Measurements from ENCODE around the gene HBB. TPM values are rescaled to one million over a fixed set of nuclear protein-coding genes. Genes with fewer than 3 reads are reported as not detected.

The HBB gene
- total RNA-seq, 2 donors from 2014 or later = not detected

- WGBS, 2 experiments (ENCODE audit: insufficient coverage in 1 of 2, insufficient read length in 1 of 2) = 83 to 97% methylated on average over 1 to 2 of the region's 2 CpGs
- Mint-ChIP-seq H3K36me3 (ENCODE audit: low read depth) (no peaks in the 10 kb centered on the region), H3K27ac (no peak within 1 kb of the TSS), H3K4me3 (no peak within 1 kb of the TSS), H3K27me3 (ENCODE audit: insufficient read depth) (peaks cover 1% of the 10 kb centered on the region), H3K9me3 (no peaks in the 10 kb centered on the region), H3K4me1 (no peaks in the 10 kb centered on the region)
- Histone ChIP-seq H3K27ac (ENCODE audit: low read depth, low read length) (no peak within 1 kb of the TSS), H3K27me3 (ENCODE audit: control insufficient read depth, insufficient read depth, low read length, poor library complexity, severe bottlenecking) (no peaks in the 10 kb centered on the region), H3K36me3 (ENCODE audit: control insufficient read depth, insufficient read depth, low read length) (no peaks in the 10 kb centered on the region), H3K9me3 (ENCODE audit: control insufficient read depth, low read length) (no peaks in the 10 kb centered on the region), H3K4me1 (ENCODE audit: control insufficient read depth, insufficient read depth, low read length) (no peaks in the 10 kb centered on the region), H3K4me3 (ENCODE audit: low read length) (no peak within 1 kb of the TSS), H3K9ac (ENCODE audit: extremely low read depth, low read length, poor library complexity, severe bottlenecking) (no peak within 1 kb of the TSS)
- no peak for DNase-seq
- no peak for TF ChIP-seq CTCF (conservative IDR thresholded peaks at IDR 0.05)
These were observed 7.5 kb upstream of the HBB start, which contains the start of gene HBD for GRCh38 chr11:5234381-5234834. TSS of gene HBD (minus strand) at chr11:5234483. CDS start at chr11:5234433, 50 bp downstream.

- no peaks in the 10 kb centered on the region for H3K9me3 Mint-ChIP-seq
- Histone ChIP-seq H3K36me3 (ENCODE audit: control insufficient read depth, insufficient read depth, low read length) (no peaks in the 10 kb centered on the region), H3K9ac (ENCODE audit: extremely low read depth, low read length, poor library complexity, severe bottlenecking) (no peak overlapping the region), H3K4me1 (ENCODE audit: control insufficient read depth, insufficient read depth, low read length) (no peaks in the 10 kb centered on the region), H3K27me3 (ENCODE audit: control insufficient read depth, insufficient read depth, low read length, poor library complexity, severe bottlenecking) (no peaks in the 10 kb centered on the region), H3K4me3 (ENCODE audit: low read length) (no peak overlapping the region), H3K9me3 (ENCODE audit: control insufficient read depth, low read length) (no peaks in the 10 kb centered on the region), H3K27ac (ENCODE audit: low read depth, low read length) (no peak overlapping the region)
- no peak for TF ChIP-seq CTCF (conservative IDR thresholded peaks at IDR 0.05)
- DNase-seq = no peak
- H3K27ac Mint-ChIP-seq = no peak overlapping the region
- no peaks in the 10 kb centered on the region for H3K4me1 Mint-ChIP-seq
- H3K27me3 Mint-ChIP-seq (ENCODE audit: insufficient read depth) = peaks cover 1% of the 10 kb centered on the region
- H3K4me3 Mint-ChIP-seq = no peak overlapping the region
- H3K36me3 Mint-ChIP-seq (ENCODE audit: low read depth) = no peaks in the 10 kb centered on the region
- 83% methylated on average over 1 of the region's 1 CpG; no CpG with 5 or more reads in 1 of the 2 experiments for WGBS, 2 experiments (ENCODE audit: insufficient coverage in 1 of 2, insufficient read length in 1 of 2)
These were observed 6.4 kb upstream of the HBB start for GRCh38 chr11:5233307-5233706.

DNA sequence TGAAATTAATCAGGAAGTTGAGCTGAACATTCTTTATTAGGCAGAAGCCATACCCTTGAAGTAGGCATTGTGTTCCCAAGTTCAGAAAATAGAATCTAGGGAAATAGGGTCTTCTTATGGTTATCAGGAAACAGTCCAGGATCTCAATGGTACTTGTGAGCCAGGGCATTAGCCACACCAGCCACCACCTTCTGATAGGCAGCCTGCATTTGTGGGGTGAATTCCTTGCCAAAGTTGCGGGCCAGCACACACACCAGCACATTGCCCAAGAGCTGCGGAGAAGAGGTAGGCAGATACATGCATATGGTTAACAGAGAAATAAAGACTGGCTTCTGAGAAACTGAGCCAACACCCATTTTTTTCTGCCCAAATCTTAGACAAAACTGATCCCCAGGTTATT is 6.0 kb upstream of the HBB start:
- H3K4me3 Mint-ChIP-seq = no peak overlapping the region
- 94% methylated on average over 2 of the region's 2 CpGs; no CpG with 5 or more reads in 1 of the 2 experiments for WGBS, 2 experiments (ENCODE audit: insufficient coverage in 1 of 2, insufficient read length in 1 of 2)
- Histone ChIP-seq H3K9me3 (ENCODE audit: control insufficient read depth, low read length) (no peaks in the 10 kb centered on the region), H3K27ac (ENCODE audit: low read depth, low read length) (no peak overlapping the region), H3K4me3 (ENCODE audit: low read length) (no peak overlapping the region), H3K36me3 (ENCODE audit: control insufficient read depth, insufficient read depth, low read length) (no peaks in the 10 kb centered on the region), H3K9ac (ENCODE audit: extremely low read depth, low read length, poor library complexity, severe bottlenecking) (no peak overlapping the region), H3K4me1 (ENCODE audit: control insufficient read depth, insufficient read depth, low read length) (no peaks in the 10 kb centered on the region), H3K27me3 (ENCODE audit: control insufficient read depth, insufficient read depth, low read length, poor library complexity, severe bottlenecking) (no peaks in the 10 kb centered on the region)
- TF ChIP-seq CTCF (conservative IDR thresholded peaks at IDR 0.05) = no peak
- peaks cover 1% of the 10 kb centered on the region for H3K27me3 Mint-ChIP-seq (ENCODE audit: insufficient read depth)
- H3K36me3 Mint-ChIP-seq (ENCODE audit: low read depth) = no peaks in the 10 kb centered on the region
- no peaks in the 10 kb centered on the region for H3K9me3 Mint-ChIP-seq
- no peak for DNase-seq
- H3K27ac Mint-ChIP-seq = no peak overlapping the region
- H3K4me1 Mint-ChIP-seq = peaks cover 3% of the 10 kb centered on the region

Measured in endodermal cell (in vitro differentiated cells).